WERI-Rb-1 (cell line): ENCODE data around the gene MICALL2.
"Not testable (repeated sequence)": the region's sequence is repeated elsewhere in the genome, so short reads cannot be mapped to it uniquely, and the experiment has no call there.

Experiments used
- DNase-seq: peaks from one replicate; pipeline ENCODE4 v3.0.0-alpha.2; 2020
- H3K27ac ChIP-seq: fragments of 250-450 bp; sonication (Bioruptor Pico); 2 replicates; pipeline ENCODE4 v1.5.1; 2020; ENCODE audit warnings: mild to moderate bottlenecking, moderate library complexity
- H3K27me3 ChIP-seq: fragments of 250-450 bp; sonication (Bioruptor Pico); 2 replicates; pipeline ENCODE4 v1.5.1; 2021; ENCODE audit warnings: mild to moderate bottlenecking, low read depth, moderate library complexity; ENCODE audit not compliant: insufficient read depth, severe bottlenecking
- H3K36me3 ChIP-seq: fragments of 250-450 bp; sonication (Bioruptor Pico); 2 replicates; pipeline ENCODE4 v1.5.1; 2020; ENCODE audit warnings: mild to moderate bottlenecking, moderate library complexity
- H3K4me3 ChIP-seq: 2 replicates; pipeline ENCODE4 v1.5.1; 2011; ENCODE audit warnings: low read depth, mild to moderate bottlenecking, control low read depth, low read length
- H3K9me3 ChIP-seq: fragments of 250-450 bp; sonication (Bioruptor Pico); 2 replicates; pipeline ENCODE4 v1.5.1; 2021; ENCODE audit warnings: mild to moderate bottlenecking, moderate library complexity; ENCODE audit not compliant: severe bottlenecking
- CTCF ChIP-seq: IDR thresholded peaks from 2 replicates; pipeline ENCODE4 v1.5.1; 2011; ENCODE audit warnings: low read depth, mild to moderate bottlenecking, control low read depth, inconsistent platforms, low read length

MICALL2 gene

GRCh38 chr7:1448958-1449357 is 10.3 kb downstream of the MICALL2 start:
- no peaks in the 10 kb centered on the region for H3K27me3 ChIP-seq
- H3K27ac ChIP-seq, result no peak overlapping the region
- TF ChIP-seq CTCF, result no peak
- no peaks in the 10 kb centered on the region for H3K36me3 ChIP-seq
- no peaks in the 10 kb centered on the region for H3K9me3 ChIP-seq
- no peak for DNase-seq
- H3K4me3 ChIP-seq, result no peak overlapping the region

GRCh38 chr7:1447551-1448244 is 11.6 kb downstream of the MICALL2 start:
- Histone ChIP-seq H3K9me3 (no peaks in the 10 kb centered on the region), H3K27ac (no peak overlapping the region), H3K27me3 (no peaks in the 10 kb centered on the region), H3K4me3 (no peak overlapping the region), H3K36me3 (no peaks in the 10 kb centered on the region)
- TF ChIP-seq CTCF, result no peak
- DNase-seq, result no peak

GRCh38 chr7:1447112-1447511 is 12.2 kb downstream of the MICALL2 start:
- TF ChIP-seq CTCF, result no peak
- H3K27ac ChIP-seq, result no peak overlapping the region
- H3K36me3 ChIP-seq, result no peaks in the 10 kb centered on the region
- H3K4me3 ChIP-seq, result no peak overlapping the region
- no peak for DNase-seq
- H3K27me3 ChIP-seq, result no peaks in the 10 kb centered on the region
- no peaks in the 10 kb centered on the region for H3K9me3 ChIP-seq

GRCh38 chr7:1446620-1447032 is 12.6 kb downstream of the MICALL2 start:
- no peak overlapping the region for H3K27ac ChIP-seq
- no peak for DNase-seq
- no peak for TF ChIP-seq CTCF
- H3K9me3 ChIP-seq, result no peaks in the 10 kb centered on the region
- no peaks in the 10 kb centered on the region for H3K36me3 ChIP-seq
- H3K27me3 ChIP-seq, result no peaks in the 10 kb centered on the region
- H3K4me3 ChIP-seq, result no peak overlapping the region

- not testable (repeated sequence) for DNase-seq, H3K27me3 ChIP-seq, H3K4me3 ChIP-seq, H3K9me3 ChIP-seq, H3K36me3 ChIP-seq, H3K27ac ChIP-seq
Measured at GRCh38 chr7:1446026-1446425, 13.2 kb downstream of the MICALL2 start.

- no peak for TF ChIP-seq CTCF
- DNase-seq, result no peak
- H3K27ac ChIP-seq, result no peak overlapping the region
- H3K27me3 ChIP-seq, result no peaks in the 10 kb centered on the region
- no peaks in the 10 kb centered on the region for H3K36me3 ChIP-seq
- no peak overlapping the region for H3K4me3 ChIP-seq
- H3K9me3 ChIP-seq, result no peaks in the 10 kb centered on the region
Measured at GRCh38 chr7:1445341-1445740, 13.9 kb downstream of the MICALL2 start.
